HepG2 (cell line): Measurements from ENCODE around the gene ZBP1. TPM values are rescaled to one million over a fixed set of nuclear protein-coding genes. Genes with fewer than 3 reads are reported as not detected.

Source experiments
- ARID3A ChIP-seq: IDR thresholded peaks from 2 replicates; pipeline ENCODE4 v1.6.1; 2012; ENCODE audit warnings: low read depth, low read length, improper control_type of control experiment
- ATM ChIP-seq: fragments of 450-650 bp; IDR thresholded peaks from 2 replicates; pipeline ENCODE4 v1.7.1; 2017; ENCODE audit warnings: mild to moderate bottlenecking, borderline replicate concordance
- CENPBD1 ChIP-seq: sonication (generic); formaldehyde crosslinking; IDR thresholded peaks from 2 replicates; pipeline ENCODE4 v1.8.0; 2022; ENCODE audit warnings: missing genetic modification reagents, low read depth, mild to moderate bottlenecking, borderline replicate concordance
- FOXO1 ChIP-seq: sonication (generic); formaldehyde crosslinking; IDR thresholded peaks from 2 replicates; pipeline ENCODE4 v1.4.0; 2020; ENCODE audit warnings: missing genetic modification reagents
- HDAC2 ChIP-seq: sonication (generic); formaldehyde crosslinking; IDR thresholded peaks from 2 replicates; pipeline ENCODE4 v1.4.0; 2020; ENCODE audit warnings: missing genetic modification reagents
- HES4 ChIP-seq: sonication (generic); formaldehyde crosslinking; IDR thresholded peaks from 2 replicates; pipeline ENCODE4 v1.9.0; 2021; ENCODE audit warnings: mild to moderate bottlenecking, missing genetic modification reagents, borderline replicate concordance
- MLX ChIP-seq: IDR thresholded peaks from 2 replicates; pipeline ENCODE4 v1.6.1; 2016
- NCOA5 ChIP-seq: sonication (generic); formaldehyde crosslinking; IDR thresholded peaks from 2 replicates; pipeline ENCODE4 v1.4.0; 2020; ENCODE audit warnings: missing genetic modification reagents
- RAD21 ChIP-seq: fragments of 450-650 bp; formaldehyde crosslinking; IDR thresholded peaks from 2 replicates; pipeline ENCODE4 v1.5.0; 2020; ENCODE audit warnings: mild to moderate bottlenecking
- ZMAT3 ChIP-seq: sonication (generic); formaldehyde crosslinking; conservative IDR thresholded peaks from 2 replicates; pipeline ENCODE4 v1.7.0; 2021; ENCODE audit warnings: missing genetic modification reagents
- ZNF275 ChIP-seq: sonication (generic); formaldehyde crosslinking; IDR thresholded peaks from 2 replicates; pipeline ENCODE4 v1.8.0; 2022; ENCODE audit warnings: missing genetic modification reagents, mild to moderate bottlenecking, inconsistent platforms, borderline replicate concordance
- ZNF318 ChIP-seq: sonication (generic); formaldehyde crosslinking; IDR thresholded peaks from 2 replicates; pipeline ENCODE4 v1.4.0; 2020; ENCODE audit warnings: mild to moderate bottlenecking, missing genetic modification reagents
- ZNF704 ChIP-seq: sonication (generic); formaldehyde crosslinking; IDR thresholded peaks from 2 replicates; pipeline ENCODE4 v1.8.1; 2023; ENCODE audit warnings: mild to moderate bottlenecking, inconsistent platforms, moderate library complexity, missing genetic modification reagents, borderline replicate concordance
- ZNF737 ChIP-seq: sonication (generic); formaldehyde crosslinking; IDR thresholded peaks from 2 replicates; pipeline ENCODE4 v1.5.0; 2020; ENCODE audit warnings: missing genetic modification reagents, mild to moderate bottlenecking, borderline replicate concordance
- polyA plus RNA-seq, 8 experiments: library from polyadenylated mRNA; depleted of rRNA in 3 of 8; stranded (reverse) in 7 of 8; unstranded in 1 of 8; fragments of >200 nt; fragmentation: Illumina TruSeq in 4 of 8; extraction: Trizol in 4 of 8; gene quantifications; 2 replicates each; pipeline versions ENCODE4 v1.2.1 to v1.2.3, GENCODE V29; 2011 to 2016; ENCODE audit warnings: low read depth in 4 of 8, missing spikeins in 1 of 8, mixed read lengths in 1 of 8; ENCODE audit not compliant: insufficient read depth in 1 of 8
- total RNA-seq, 5 experiments: library from RNA; depleted of rRNA; stranded (reverse); fragments of >200 nt; fragmentation: Illumina TruSeq; extraction: Trizol; gene quantifications; 2 replicates each; pipeline ENCODE4 v1.2.3, GENCODE V29; 2016; ENCODE audit warnings: low read depth in 1 of 5

The ZBP1 gene
- total and polyA plus RNA-seq, 2 of the 13 experiments (the other 11 are each of a cell fraction or from before 2014, with no cell fraction given), result not detected

GRCh38 chr20:57562541-57563465 is 57.4 kb downstream of the ZBP1 start (continued):
- TF ChIP-seq ZNF318 (no peak), FOXO1 (CRISPR knock-in tag) (no peak), HES4 (peak; percentile 49; the same call in 1 of the 2 replicates), ARID3A (no peak), ZNF737 (CRISPR knock-in tag) (no peak), CENPBD1 (no peak), ZNF275 (no peak), ZNF704 (CRISPR knock-in tag) (no peak), MLX (CRISPR knock-in tag) (no peak), HDAC2 (no peak), ATM (no peak), NCOA5 (CRISPR knock-in tag) (no peak), ZMAT3 (CRISPR knock-in tag) (no peak), RAD21 (CRISPR knock-in tag) (no peak)
